Esophagus muscularis mucosa (tissue), 4 donors: ENCODE measurements around the gene MALAT1.

ENCODE experiments used
- EP300 ChIP-seq: sonication (generic); formaldehyde crosslinking; IDR thresholded peaks from one replicate; pipeline ENCODE4 v1.6.1; 2017; ENCODE audit warnings: antibody characterized with exemption
- POLR2A ChIP-seq: fragments of 450-650 bp; IDR thresholded peaks from one replicate; pipeline ENCODE4 v1.6.1; 2017; ENCODE audit warnings: antibody characterized with exemption, moderate library complexity, mild to moderate bottlenecking, low read depth
- POLR2AphosphoS5 ChIP-seq, 2 donors: sonication (generic); formaldehyde crosslinking; IDR thresholded peaks; one replicate each; pipeline ENCODE4 v1.6.1; 2017; ENCODE audit warnings: antibody characterized with exemption in 2 of 2
- TF ChIP-seq, protein P1 (sequence below), 3 experiments: fragments of 200-600 bp in 2 of 3; fragments of 450-650 bp in 1 of 3; sonication (generic) in 2 of 3; IDR thresholded peaks; one replicate each; pipeline ENCODE4 v1.5.1; 2017 to 2019; ENCODE audit warnings: antibody characterized with exemption in 3 of 3, mild to moderate bottlenecking in 2 of 3, moderate library complexity in 1 of 3

DNA sequence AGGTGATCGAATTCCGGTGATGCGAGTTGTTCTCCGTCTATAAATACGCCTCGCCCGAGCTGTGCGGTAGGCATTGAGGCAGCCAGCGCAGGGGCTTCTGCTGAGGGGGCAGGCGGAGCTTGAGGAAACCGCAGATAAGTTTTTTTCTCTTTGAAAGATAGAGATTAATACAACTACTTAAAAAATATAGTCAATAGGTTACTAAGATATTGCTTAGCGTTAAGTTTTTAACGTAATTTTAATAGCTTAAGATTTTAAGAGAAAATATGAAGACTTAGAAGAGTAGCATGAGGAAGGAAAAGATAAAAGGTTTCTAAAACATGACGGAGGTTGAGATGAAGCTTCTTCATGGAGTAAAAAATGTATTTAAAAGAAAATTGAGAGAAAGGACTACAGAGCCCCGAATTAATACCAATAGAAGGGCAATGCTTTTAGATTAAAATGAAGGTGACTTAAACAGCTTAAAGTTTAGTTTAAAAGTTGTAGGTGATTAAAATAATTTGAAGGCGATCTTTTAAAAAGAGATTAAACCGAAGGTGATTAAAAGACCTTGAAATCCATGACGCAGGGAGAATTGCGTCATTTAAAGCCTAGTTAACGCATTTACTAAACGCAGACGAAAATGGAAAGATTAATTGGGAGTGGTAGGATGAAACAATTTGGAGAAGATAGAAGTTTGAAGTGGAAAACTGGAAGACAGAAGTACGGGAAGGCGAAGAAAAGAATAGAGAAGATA lies at the start of gene MALAT1:
- TF ChIP-seq POLR2A: peak; percentile 100
- TF ChIP-seq, protein P1, sequence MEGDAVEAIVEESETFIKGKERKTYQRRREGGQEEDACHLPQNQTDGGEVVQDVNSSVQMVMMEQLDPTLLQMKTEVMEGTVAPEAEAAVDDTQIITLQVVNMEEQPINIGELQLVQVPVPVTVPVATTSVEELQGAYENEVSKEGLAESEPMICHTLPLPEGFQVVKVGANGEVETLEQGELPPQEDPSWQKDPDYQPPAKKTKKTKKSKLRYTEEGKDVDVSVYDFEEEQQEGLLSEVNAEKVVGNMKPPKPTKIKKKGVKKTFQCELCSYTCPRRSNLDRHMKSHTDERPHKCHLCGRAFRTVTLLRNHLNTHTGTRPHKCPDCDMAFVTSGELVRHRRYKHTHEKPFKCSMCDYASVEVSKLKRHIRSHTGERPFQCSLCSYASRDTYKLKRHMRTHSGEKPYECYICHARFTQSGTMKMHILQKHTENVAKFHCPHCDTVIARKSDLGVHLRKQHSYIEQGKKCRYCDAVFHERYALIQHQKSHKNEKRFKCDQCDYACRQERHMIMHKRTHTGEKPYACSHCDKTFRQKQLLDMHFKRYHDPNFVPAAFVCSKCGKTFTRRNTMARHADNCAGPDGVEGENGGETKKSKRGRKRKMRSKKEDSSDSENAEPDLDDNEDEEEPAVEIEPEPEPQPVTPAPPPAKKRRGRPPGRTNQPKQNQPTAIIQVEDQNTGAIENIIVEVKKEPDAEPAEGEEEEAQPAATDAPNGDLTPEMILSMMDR (IDR thresholded peaks at IDR 0.05): no peak
- no peak for TF ChIP-seq EP300
- TF ChIP-seq POLR2AphosphoS5 (IDR thresholded peaks at IDR 0.05): peak in 1 of 2 donors; percentile 100
